IgD-negative memory B cell (primary cell): Measurements from ENCODE around the gene ASXL3. TPM values are rescaled to one million over a fixed set of nuclear protein-coding genes. Genes with fewer than 3 reads are reported as not detected.

Source experiments
- H3K27ac Mint-ChIP-seq, 3 donors: one replicate each; pipeline ENCODE4 v1.8.0; 2020 to 2022; ENCODE audit warnings: mild to moderate bottlenecking in 3 of 3, mixed read lengths in 3 of 3, moderate library complexity in 1 of 3
- H3K27me3 Mint-ChIP-seq: one replicate; pipeline ENCODE4 v1.8.0; 2021; ENCODE audit warnings: mixed read lengths
- H3K36me3 Mint-ChIP-seq: one replicate; pipeline ENCODE4 v1.8.0; 2020; ENCODE audit warnings: mild to moderate bottlenecking, mixed read lengths
- H3K4me1 Mint-ChIP-seq, 3 donors: one replicate each; pipeline ENCODE4 v1.8.0; 2020 to 2022; ENCODE audit warnings: mixed read lengths in 3 of 3, mild to moderate bottlenecking in 1 of 3
- H3K4me3 Mint-ChIP-seq, 4 donors: one replicate each; pipeline ENCODE4 v1.8.0; 2020 to 2022; ENCODE audit warnings: mild to moderate bottlenecking in 4 of 4, mixed read lengths in 4 of 4, moderate library complexity in 3 of 4
- H3K9me3 Mint-ChIP-seq, 3 donors: one replicate each; pipeline ENCODE4 v1.8.0; 2020 to 2021; ENCODE audit warnings: mixed read lengths in 3 of 3, mild to moderate bottlenecking in 1 of 3
- polyA plus RNA-seq: library from polyadenylated mRNA; unstranded; fragments of 300-500 nt; fragmentation: Illumina TruSeq; gene quantifications from one replicate; pipeline ENCODE4 v1.2.3, GENCODE V29; 2021

Gene ASXL3
- polyA plus RNA-seq, 1 donor from 2014 or later, result not detected

- H3K4me1 Mint-ChIP-seq, result peaks cover 0 to 2% (median 0%) of the 10 kb centered on the region in 3 donors
- no peak overlapping the region for H3K27ac Mint-ChIP-seq
- no peaks in the 10 kb centered on the region for H3K36me3 Mint-ChIP-seq
- H3K9me3 Mint-ChIP-seq, result no peaks in the 10 kb centered on the region
- H3K4me3 Mint-ChIP-seq, result no peak overlapping the region
- no peaks in the 10 kb centered on the region for H3K27me3 Mint-ChIP-seq
Measured at GRCh38 chr18:33702625-33703024, 124.6 kb downstream of the ASXL3 start.

GRCh38 chr18:33706391-33706790 lies 128.4 kb downstream of the ASXL3 start:
- no peak overlapping the region for H3K27ac Mint-ChIP-seq
- H3K4me3 Mint-ChIP-seq, result no peak overlapping the region
- no peaks in the 10 kb centered on the region for H3K36me3 Mint-ChIP-seq
- H3K4me1 Mint-ChIP-seq, result peaks cover 0 to 2% (median 0%) of the 10 kb centered on the region in 3 donors
- H3K9me3 Mint-ChIP-seq, result peaks cover 0 to 3% (median 0%) of the 10 kb centered on the region in 3 donors
- no peaks in the 10 kb centered on the region for H3K27me3 Mint-ChIP-seq

- H3K36me3 Mint-ChIP-seq, result no peaks in the 10 kb centered on the region
- no peaks in the 10 kb centered on the region for H3K27me3 Mint-ChIP-seq
- no peak overlapping the region for H3K4me3 Mint-ChIP-seq
- H3K9me3 Mint-ChIP-seq, result peaks cover 0 to 3% (median under 1%) of the 10 kb centered on the region in 3 donors
- H3K27ac Mint-ChIP-seq, result no peak overlapping the region
- H3K4me1 Mint-ChIP-seq, result peaks cover 0 to 2% (median 0%) of the 10 kb centered on the region in 3 donors
Measured at GRCh38 chr18:33708876-33709275, 130.9 kb downstream of the ASXL3 start.

GRCh38 chr18:33710269-33710668 lies 132.2 kb downstream of the ASXL3 start:
- Mint-ChIP-seq H3K27ac (no peak overlapping the region), H3K36me3 (no peaks in the 10 kb centered on the region), H3K9me3 (peaks cover 3 to 4% (median 3%) of the 10 kb centered on the region in 3 donors), H3K4me3 (no peak overlapping the region), H3K27me3 (no peaks in the 10 kb centered on the region), H3K4me1 (peaks cover 0 to 2% (median 0%) of the 10 kb centered on the region in 3 donors)

- Mint-ChIP-seq H3K27ac (no peak overlapping the region), H3K4me3 (no peak overlapping the region), H3K36me3 (no peaks in the 10 kb centered on the region), H3K4me1 (peaks cover 0 to 2% (median 0%) of the 10 kb centered on the region in 3 donors), H3K27me3 (no peaks in the 10 kb centered on the region), H3K9me3 (peaks cover 3 to 4% (median 3%) of the 10 kb centered on the region in 3 donors)
Measured at GRCh38 chr18:33711514-33711913, 133.5 kb downstream of the ASXL3 start.

- H3K4me3 Mint-ChIP-seq, result no peak overlapping the region
- peaks cover 3 to 4% (median 3%) of the 10 kb centered on the region in 3 donors for H3K9me3 Mint-ChIP-seq
- H3K4me1 Mint-ChIP-seq, result no peaks in the 10 kb centered on the region
- no peaks in the 10 kb centered on the region for H3K27me3 Mint-ChIP-seq
- no peak overlapping the region for H3K27ac Mint-ChIP-seq
- no peaks in the 10 kb centered on the region for H3K36me3 Mint-ChIP-seq
Measured at GRCh38 chr18:33712719-33713118, 134.7 kb downstream of the ASXL3 start.

GRCh38 chr18:33716061-33716683 lies 138.2 kb downstream of the ASXL3 start:
- H3K4me1 Mint-ChIP-seq, result no peaks in the 10 kb centered on the region
- no peak overlapping the region for H3K4me3 Mint-ChIP-seq
- no peaks in the 10 kb centered on the region for H3K27me3 Mint-ChIP-seq
- H3K9me3 Mint-ChIP-seq, result peaks cover 0 to 4% (median 3%) of the 10 kb centered on the region in 3 donors
- H3K27ac Mint-ChIP-seq, result no peak overlapping the region
- no peaks in the 10 kb centered on the region for H3K36me3 Mint-ChIP-seq

- no peaks in the 10 kb centered on the region for H3K27me3 Mint-ChIP-seq
- H3K27ac Mint-ChIP-seq, result no peak overlapping the region
- no peaks in the 10 kb centered on the region for H3K36me3 Mint-ChIP-seq
- H3K9me3 Mint-ChIP-seq, result peaks cover 0 to 4% (median 3%) of the 10 kb centered on the region in 3 donors
- no peaks in the 10 kb centered on the region for H3K4me1 Mint-ChIP-seq
- H3K4me3 Mint-ChIP-seq, result no peak overlapping the region
Measured at GRCh38 chr18:33717339-33717738, 139.3 kb downstream of the ASXL3 start.

GRCh38 chr18:33720133-33720532 lies 142.1 kb downstream of the ASXL3 start:
- Mint-ChIP-seq H3K4me1 (no peaks in the 10 kb centered on the region), H3K4me3 (no peak overlapping the region), H3K27me3 (no peaks in the 10 kb centered on the region), H3K27ac (no peak overlapping the region), H3K9me3 (peaks cover 0 to 6% (median 0%) of the 10 kb centered on the region in 3 donors), H3K36me3 (no peaks in the 10 kb centered on the region)

- no peak overlapping the region for H3K4me3 Mint-ChIP-seq
- H3K36me3 Mint-ChIP-seq, result no peaks in the 10 kb centered on the region
- no peak overlapping the region for H3K27ac Mint-ChIP-seq
- no peaks in the 10 kb centered on the region for H3K27me3 Mint-ChIP-seq
- H3K4me1 Mint-ChIP-seq, result no peaks in the 10 kb centered on the region
- H3K9me3 Mint-ChIP-seq, result no peaks in the 10 kb centered on the region
Measured at GRCh38 chr18:33729556-33729955, 151.5 kb downstream of the ASXL3 start.

GRCh38 chr18:33733376-33733775 lies 155.4 kb downstream of the ASXL3 start:
- no peaks in the 10 kb centered on the region for H3K4me1 Mint-ChIP-seq

GRCh38 chr18:33735428-33735827 lies 157.4 kb downstream of the ASXL3 start:
- Mint-ChIP-seq H3K36me3 (no peaks in the 10 kb centered on the region), H3K9me3 (no peaks in the 10 kb centered on the region), H3K4me3 (no peak overlapping the region), H3K27me3 (no peaks in the 10 kb centered on the region), H3K4me1 (no peaks in the 10 kb centered on the region), H3K27ac (no peak overlapping the region)

More at GRCh38 chr18:33733376-33733775, 155.4 kb downstream of the ASXL3 start:
- Mint-ChIP-seq H3K9me3 (no peaks in the 10 kb centered on the region), H3K4me3 (no peak overlapping the region), H3K36me3 (no peaks in the 10 kb centered on the region), H3K27ac (no peak overlapping the region), H3K27me3 (no peaks in the 10 kb centered on the region)

GRCh38 chr18:33741760-33742159 lies 163.7 kb downstream of the ASXL3 start:
- H3K36me3 Mint-ChIP-seq, result no peaks in the 10 kb centered on the region
- no peak overlapping the region for H3K27ac Mint-ChIP-seq
- H3K27me3 Mint-ChIP-seq, result no peaks in the 10 kb centered on the region
- no peaks in the 10 kb centered on the region for H3K9me3 Mint-ChIP-seq
- H3K4me1 Mint-ChIP-seq, result no peaks in the 10 kb centered on the region
- no peak overlapping the region for H3K4me3 Mint-ChIP-seq

- Mint-ChIP-seq H3K27ac (no peak overlapping the region), H3K36me3 (no peaks in the 10 kb centered on the region), H3K27me3 (no peaks in the 10 kb centered on the region), H3K9me3 (no peaks in the 10 kb centered on the region), H3K4me3 (no peak overlapping the region), H3K4me1 (no peaks in the 10 kb centered on the region)
Measured at GRCh38 chr18:33744032-33744697, 166.1 kb downstream of the ASXL3 start.

- Mint-ChIP-seq H3K4me3 (no peak overlapping the region), H3K4me1 (no peaks in the 10 kb centered on the region), H3K9me3 (no peaks in the 10 kb centered on the region), H3K36me3 (no peaks in the 10 kb centered on the region), H3K27me3 (no peaks in the 10 kb centered on the region), H3K27ac (no peak overlapping the region)
Measured at GRCh38 chr18:33745151-33745795, 167.3 kb downstream of the ASXL3 start.
